ENCODE measurements around the gene PHB1.

PHB1 gene

DNA sequence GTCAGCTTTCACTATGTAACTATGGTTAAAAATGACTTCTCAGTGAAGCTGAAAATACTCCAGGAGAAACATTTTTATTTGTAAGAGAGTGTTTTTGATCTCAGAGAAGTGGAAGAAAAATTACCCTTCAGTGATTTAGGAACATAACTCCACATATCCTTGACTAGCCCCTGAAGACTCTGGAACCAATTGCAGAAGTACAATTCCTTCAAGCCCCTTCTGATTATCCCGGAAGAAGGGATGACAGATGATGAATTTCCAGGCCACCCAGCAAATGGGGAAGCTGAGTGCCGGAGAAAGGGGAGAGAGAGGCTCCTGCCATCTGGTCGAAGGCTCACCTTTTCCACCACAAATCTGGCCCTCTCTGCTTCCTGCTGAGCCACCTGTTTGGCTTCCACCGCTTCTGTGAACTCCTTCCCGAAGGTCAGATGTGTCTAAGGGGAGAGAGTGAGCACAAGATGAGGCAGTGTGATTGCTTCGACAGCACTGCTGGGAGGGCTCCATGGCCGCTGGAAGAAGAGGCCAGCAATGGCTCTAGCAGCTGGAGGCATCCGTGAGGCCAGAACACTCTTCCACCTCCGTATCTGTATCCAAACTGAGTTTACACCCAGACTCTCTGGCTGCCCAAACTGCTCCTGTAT lies 8.1 kb downstream of the PHB1 start:
- Histone ChIP-seq H3K36me3 (ENCODE audit: control insufficient read depth in 2 of 2, insufficient read depth in 2 of 2, low read length in 2 of 2) (peaks cover 67 to 76% of the 10 kb centered on the region in 2 donors), H3K4me3 (ENCODE audit: low read length in 2 of 2) (no peak overlapping the region), H3K27ac (ENCODE audit: low read depth in 2 of 2, low read length in 2 of 2) (no peak overlapping the region), H3K4me1 (ENCODE audit: control insufficient read depth in 2 of 2, insufficient read depth in 2 of 2, low read length in 2 of 2) (peaks cover 14% of the 10 kb centered on the region in 2 donors), H3K9ac (ENCODE audit: low read depth in 1 of 2, low read length in 2 of 2) (no peak overlapping the region), H3K27me3 (ENCODE audit: control insufficient read depth in 2 of 2, insufficient read depth in 2 of 2, low read length in 2 of 2) (no peaks in the 10 kb centered on the region), H3K9me3 (ENCODE audit: control insufficient read depth in 2 of 2, low read length in 2 of 2) (no peaks in the 10 kb centered on the region)

DNA sequence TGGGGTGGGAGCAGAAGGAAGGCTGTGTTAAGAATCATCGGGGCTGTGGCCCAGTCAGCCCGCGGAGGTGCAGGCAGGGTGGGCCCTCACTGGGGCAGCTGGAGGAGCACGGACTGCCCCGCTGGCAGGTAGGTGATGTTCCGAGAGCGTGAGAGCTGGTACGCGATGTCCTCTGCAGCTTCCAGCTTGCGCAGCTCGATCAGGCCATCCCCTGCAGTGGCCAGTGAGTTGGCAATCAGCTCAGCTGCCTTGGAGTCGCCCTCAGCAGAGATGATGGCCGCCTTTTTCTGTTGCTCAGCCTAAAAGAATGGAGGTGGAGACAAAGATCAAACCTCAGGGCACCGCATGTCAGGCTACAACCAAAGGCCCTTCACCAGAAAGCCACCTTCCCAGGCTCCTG lies 9.8 kb downstream of the PHB1 start:
- Histone ChIP-seq H3K4me1 (ENCODE audit: control insufficient read depth in 2 of 2, insufficient read depth in 2 of 2, low read length in 2 of 2) (peaks cover 14% of the 10 kb centered on the region in 2 donors), H3K27ac (ENCODE audit: low read depth in 2 of 2, low read length in 2 of 2) (no peak overlapping the region), H3K4me3 (ENCODE audit: low read length in 2 of 2) (no peak overlapping the region), H3K9me3 (ENCODE audit: control insufficient read depth in 2 of 2, low read length in 2 of 2) (no peaks in the 10 kb centered on the region), H3K36me3 (ENCODE audit: control insufficient read depth in 2 of 2, insufficient read depth in 2 of 2, low read length in 2 of 2) (peaks cover 55 to 62% of the 10 kb centered on the region in 2 donors), H3K27me3 (ENCODE audit: control insufficient read depth in 2 of 2, insufficient read depth in 2 of 2, low read length in 2 of 2) (no peaks in the 10 kb centered on the region), H3K9ac (ENCODE audit: low read depth in 1 of 2, low read length in 2 of 2) (no peak overlapping the region)

GRCh38 chr17:49404361-49404760 lies 10.3 kb downstream of the PHB1 start:
- no peaks in the 10 kb centered on the region for H3K27me3 ChIP-seq (ENCODE audit: control insufficient read depth in 2 of 2, insufficient read depth in 2 of 2, low read length in 2 of 2)
- no peak overlapping the region for H3K9ac ChIP-seq (ENCODE audit: low read depth in 1 of 2, low read length in 2 of 2)
- H3K36me3 ChIP-seq (ENCODE audit: control insufficient read depth in 2 of 2, insufficient read depth in 2 of 2, low read length in 2 of 2): peaks cover 55 to 58% of the 10 kb centered on the region in 2 donors
- H3K4me1 ChIP-seq (ENCODE audit: control insufficient read depth in 2 of 2, insufficient read depth in 2 of 2, low read length in 2 of 2): peaks cover 13 to 14% of the 10 kb centered on the region in 2 donors
- no peak overlapping the region for H3K27ac ChIP-seq (ENCODE audit: low read depth in 2 of 2, low read length in 2 of 2)
- H3K9me3 ChIP-seq (ENCODE audit: control insufficient read depth in 2 of 2, low read length in 2 of 2): no peaks in the 10 kb centered on the region
- H3K4me3 ChIP-seq (ENCODE audit: low read length in 2 of 2): no peak overlapping the region

- Histone ChIP-seq H3K27me3 (ENCODE audit: control insufficient read depth in 2 of 2, insufficient read depth in 2 of 2, low read length in 2 of 2) (no peaks in the 10 kb centered on the region), H3K9me3 (ENCODE audit: control insufficient read depth in 2 of 2, low read length in 2 of 2) (no peaks in the 10 kb centered on the region), H3K9ac (ENCODE audit: low read depth in 1 of 2, low read length in 2 of 2) (no peak overlapping the region), H3K36me3 (ENCODE audit: control insufficient read depth in 2 of 2, insufficient read depth in 2 of 2, low read length in 2 of 2) (peaks cover 51 to 52% of the 10 kb centered on the region in 2 donors), H3K4me1 (ENCODE audit: control insufficient read depth in 2 of 2, insufficient read depth in 2 of 2, low read length in 2 of 2) (peaks cover 7 to 9% of the 10 kb centered on the region in 2 donors), H3K27ac (ENCODE audit: low read depth in 2 of 2, low read length in 2 of 2) (no peak overlapping the region), H3K4me3 (ENCODE audit: low read length in 2 of 2) (no peak overlapping the region)
These were observed 11.0 kb downstream of the PHB1 start for GRCh38 chr17:49403514-49404289.

- Histone ChIP-seq H3K27me3 (ENCODE audit: control insufficient read depth in 2 of 2, insufficient read depth in 2 of 2, low read length in 2 of 2) (no peaks in the 10 kb centered on the region), H3K4me1 (ENCODE audit: control insufficient read depth in 2 of 2, insufficient read depth in 2 of 2, low read length in 2 of 2) (no peaks in the 10 kb centered on the region), H3K9ac (ENCODE audit: low read depth in 1 of 2, low read length in 2 of 2) (no peak overlapping the region), H3K9me3 (ENCODE audit: control insufficient read depth in 2 of 2, low read length in 2 of 2) (no peaks in the 10 kb centered on the region), H3K27ac (ENCODE audit: low read depth in 2 of 2, low read length in 2 of 2) (no peak overlapping the region), H3K36me3 (ENCODE audit: control insufficient read depth in 2 of 2, insufficient read depth in 2 of 2, low read length in 2 of 2) (peaks cover 45 to 47% of the 10 kb centered on the region in 2 donors), H3K4me3 (ENCODE audit: low read length in 2 of 2) (no peak overlapping the region)
These were observed 12.0 kb downstream of the PHB1 start for GRCh38 chr17:49402706-49403105.

- Histone ChIP-seq H3K27me3 (ENCODE audit: control insufficient read depth in 2 of 2, insufficient read depth in 2 of 2, low read length in 2 of 2) (no peaks in the 10 kb centered on the region), H3K27ac (ENCODE audit: low read depth in 2 of 2, low read length in 2 of 2) (no peak overlapping the region), H3K4me3 (ENCODE audit: low read length in 2 of 2) (no peak overlapping the region), H3K9me3 (ENCODE audit: control insufficient read depth in 2 of 2, low read length in 2 of 2) (no peaks in the 10 kb centered on the region), H3K36me3 (ENCODE audit: control insufficient read depth in 2 of 2, insufficient read depth in 2 of 2, low read length in 2 of 2) (peaks cover 39 to 41% of the 10 kb centered on the region in 2 donors), H3K9ac (ENCODE audit: low read depth in 1 of 2, low read length in 2 of 2) (no peak overlapping the region), H3K4me1 (ENCODE audit: control insufficient read depth in 2 of 2, insufficient read depth in 2 of 2, low read length in 2 of 2) (no peaks in the 10 kb centered on the region)
These were observed 12.6 kb downstream of the PHB1 start for GRCh38 chr17:49401971-49402611.

DNA sequence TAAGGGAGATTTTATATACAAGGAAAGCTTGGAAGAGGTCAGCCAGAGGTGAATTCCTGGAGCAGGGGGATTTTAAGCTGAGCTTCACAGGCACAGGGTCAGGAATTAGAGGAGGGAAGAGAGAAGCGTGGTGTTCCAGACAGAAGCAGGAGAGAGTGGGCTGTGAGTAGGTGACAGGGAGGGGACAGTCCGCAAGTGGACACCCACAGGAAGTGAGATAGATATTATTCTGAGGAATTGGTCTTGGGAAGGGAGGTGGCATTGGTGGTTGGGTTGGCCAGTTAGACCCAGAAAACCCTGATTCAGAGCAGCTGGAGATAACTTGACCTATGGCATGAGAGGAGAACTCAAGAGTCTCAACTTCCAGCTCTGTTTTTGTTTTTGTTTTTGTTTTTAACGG lies 14.7 kb downstream of the PHB1 start:
- Histone ChIP-seq H3K9ac (ENCODE audit: low read depth in 1 of 2, low read length in 2 of 2) (no peak overlapping the region), H3K27me3 (ENCODE audit: control insufficient read depth in 2 of 2, insufficient read depth in 2 of 2, low read length in 2 of 2) (no peaks in the 10 kb centered on the region), H3K4me3 (ENCODE audit: low read length in 2 of 2) (no peak overlapping the region), H3K27ac (ENCODE audit: low read depth in 2 of 2, low read length in 2 of 2) (no peak overlapping the region), H3K4me1 (ENCODE audit: control insufficient read depth in 2 of 2, insufficient read depth in 2 of 2, low read length in 2 of 2) (no peaks in the 10 kb centered on the region), H3K36me3 (ENCODE audit: control insufficient read depth in 2 of 2, insufficient read depth in 2 of 2, low read length in 2 of 2) (peaks cover 19 to 20% of the 10 kb centered on the region in 2 donors), H3K9me3 (ENCODE audit: control insufficient read depth in 2 of 2, low read length in 2 of 2) (no peaks in the 10 kb centered on the region)

DNA sequence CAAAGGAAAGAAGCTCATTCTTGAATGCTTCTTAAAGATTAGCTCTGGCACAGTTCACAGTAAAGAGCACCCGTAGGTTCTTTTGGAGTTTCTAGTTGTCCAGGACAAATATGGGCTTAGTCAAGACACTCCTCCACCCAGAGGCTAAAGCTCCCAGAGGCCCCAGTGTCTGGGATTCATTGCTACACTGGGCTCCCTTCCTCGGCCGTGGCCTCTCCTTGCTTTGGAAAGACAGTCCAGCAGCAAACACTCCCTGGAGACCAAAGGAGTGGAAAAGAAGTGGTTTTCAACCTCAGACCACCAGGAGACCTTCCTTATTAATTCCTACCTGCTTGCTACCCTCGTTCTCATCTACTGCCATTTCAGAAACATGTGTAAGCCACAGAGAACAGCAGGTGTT lies 17.1 kb downstream of the PHB1 start:
- H3K4me1 ChIP-seq (ENCODE audit: control insufficient read depth in 2 of 2, insufficient read depth in 2 of 2, low read length in 2 of 2): peaks cover 3% of the 10 kb centered on the region in 2 donors
- H3K9ac ChIP-seq (ENCODE audit: low read depth in 1 of 2, low read length in 2 of 2): no peak overlapping the region
- no peak overlapping the region for H3K27ac ChIP-seq (ENCODE audit: low read depth in 2 of 2, low read length in 2 of 2)
- H3K36me3 ChIP-seq (ENCODE audit: control insufficient read depth in 2 of 2, insufficient read depth in 2 of 2, low read length in 2 of 2): peaks cover 0 to under 1% of the 10 kb centered on the region in 2 donors
- H3K9me3 ChIP-seq (ENCODE audit: control insufficient read depth in 2 of 2, low read length in 2 of 2): no peaks in the 10 kb centered on the region
- H3K27me3 ChIP-seq (ENCODE audit: control insufficient read depth in 2 of 2, insufficient read depth in 2 of 2, low read length in 2 of 2): no peaks in the 10 kb centered on the region
- no peak overlapping the region for H3K4me3 ChIP-seq (ENCODE audit: low read length in 2 of 2)

- H3K4me1 ChIP-seq (ENCODE audit: control insufficient read depth in 2 of 2, insufficient read depth in 2 of 2, low read length in 2 of 2): peaks cover 15 to 20% of the 10 kb centered on the region in 2 donors
- H3K4me3 ChIP-seq (ENCODE audit: low read length in 2 of 2): no peak overlapping the region
- no peak overlapping the region for H3K27ac ChIP-seq (ENCODE audit: low read depth in 2 of 2, low read length in 2 of 2)
- H3K9me3 ChIP-seq (ENCODE audit: control insufficient read depth in 2 of 2, low read length in 2 of 2): no peaks in the 10 kb centered on the region
- H3K9ac ChIP-seq (ENCODE audit: low read depth in 1 of 2, low read length in 2 of 2): no peak overlapping the region
- H3K27me3 ChIP-seq (ENCODE audit: control insufficient read depth in 2 of 2, insufficient read depth in 2 of 2, low read length in 2 of 2): no peaks in the 10 kb centered on the region
- H3K36me3 ChIP-seq (ENCODE audit: control insufficient read depth in 2 of 2, insufficient read depth in 2 of 2, low read length in 2 of 2): no peaks in the 10 kb centered on the region
These were observed 21.0 kb downstream of the PHB1 start for GRCh38 chr17:49393491-49394255.
